Measurements from ENCODE around the gene SSU72. TPM values are rescaled to one million over a fixed set of nuclear protein-coding genes. Genes with fewer than 3 reads are reported as not detected.

Gene SSU72
- total RNA-seq, 1 donor from 2014 or later = 104 TPM

GRCh38 chr1:1554550-1554925 lies 20.1 kb downstream of the SSU72 start:
- Histone ChIP-seq H3K27ac (replicated peaks) (no peak overlapping the region), H3K36me3 (no peaks in the 10 kb centered on the region), H3K4me1 (peaks cover 34% of the 10 kb centered on the region), H3K4me3 (no peak overlapping the region), H3K27me3 (ENCODE audit: low read depth) (no peaks in the 10 kb centered on the region), H3K9me3 (replicated peaks) (no peaks in the 10 kb centered on the region)
- intact Hi-C loops (cut with micrococcal nuclease) = no loop called here
- TF ChIP-seq, protein P1, sequence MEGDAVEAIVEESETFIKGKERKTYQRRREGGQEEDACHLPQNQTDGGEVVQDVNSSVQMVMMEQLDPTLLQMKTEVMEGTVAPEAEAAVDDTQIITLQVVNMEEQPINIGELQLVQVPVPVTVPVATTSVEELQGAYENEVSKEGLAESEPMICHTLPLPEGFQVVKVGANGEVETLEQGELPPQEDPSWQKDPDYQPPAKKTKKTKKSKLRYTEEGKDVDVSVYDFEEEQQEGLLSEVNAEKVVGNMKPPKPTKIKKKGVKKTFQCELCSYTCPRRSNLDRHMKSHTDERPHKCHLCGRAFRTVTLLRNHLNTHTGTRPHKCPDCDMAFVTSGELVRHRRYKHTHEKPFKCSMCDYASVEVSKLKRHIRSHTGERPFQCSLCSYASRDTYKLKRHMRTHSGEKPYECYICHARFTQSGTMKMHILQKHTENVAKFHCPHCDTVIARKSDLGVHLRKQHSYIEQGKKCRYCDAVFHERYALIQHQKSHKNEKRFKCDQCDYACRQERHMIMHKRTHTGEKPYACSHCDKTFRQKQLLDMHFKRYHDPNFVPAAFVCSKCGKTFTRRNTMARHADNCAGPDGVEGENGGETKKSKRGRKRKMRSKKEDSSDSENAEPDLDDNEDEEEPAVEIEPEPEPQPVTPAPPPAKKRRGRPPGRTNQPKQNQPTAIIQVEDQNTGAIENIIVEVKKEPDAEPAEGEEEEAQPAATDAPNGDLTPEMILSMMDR (IDR thresholded peaks at IDR 0.05; ENCODE audit: borderline replicate concordance) = no peak
- no peak for DNase-seq

DNA sequence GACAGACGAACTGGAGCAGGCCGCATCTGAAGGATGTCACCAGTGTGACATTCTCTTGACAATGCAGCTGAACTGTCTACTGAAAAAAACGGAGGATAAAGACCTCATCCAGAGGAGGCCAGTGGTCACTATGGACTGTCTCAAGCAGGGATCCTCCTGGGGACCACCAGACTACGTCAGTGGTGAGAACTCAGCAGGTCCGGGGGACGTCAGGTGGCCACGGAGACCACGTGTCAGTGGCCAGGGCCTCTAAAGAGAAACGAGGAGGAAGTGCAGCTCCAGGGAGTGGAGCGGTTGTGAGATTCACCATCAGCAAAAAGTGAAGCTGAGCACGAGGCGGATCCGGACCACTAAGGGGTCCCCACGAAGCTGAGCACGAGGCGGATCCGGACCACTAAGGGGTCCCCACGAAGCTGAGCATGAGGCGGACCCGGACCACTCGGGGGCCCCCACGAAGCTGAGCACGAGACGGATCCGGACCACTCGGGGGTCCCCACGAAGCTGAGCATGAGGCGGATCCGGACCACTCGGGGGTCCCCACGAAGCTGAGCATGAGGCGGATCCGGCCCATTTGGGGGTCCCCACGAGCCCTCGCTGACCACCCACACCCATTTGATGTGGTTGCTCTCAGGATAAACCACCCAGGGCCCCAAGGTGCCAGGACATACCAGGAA lies 20.7 kb downstream of the SSU72 start:
- TF ChIP-seq, protein P1 (IDR thresholded peaks at IDR 0.05; ENCODE audit: borderline replicate concordance) = no peak
- Histone ChIP-seq H3K4me1 (peaks cover 30% of the 10 kb centered on the region), H3K27me3 (ENCODE audit: low read depth) (no peaks in the 10 kb centered on the region), H3K4me3 (no peak overlapping the region), H3K36me3 (no peaks in the 10 kb centered on the region), H3K9me3 (replicated peaks) (no peaks in the 10 kb centered on the region), H3K27ac (replicated peaks) (no peak overlapping the region)
- intact Hi-C loops (cut with micrococcal nuclease) = no loop called here
- DNase-seq = no peak

DNA sequence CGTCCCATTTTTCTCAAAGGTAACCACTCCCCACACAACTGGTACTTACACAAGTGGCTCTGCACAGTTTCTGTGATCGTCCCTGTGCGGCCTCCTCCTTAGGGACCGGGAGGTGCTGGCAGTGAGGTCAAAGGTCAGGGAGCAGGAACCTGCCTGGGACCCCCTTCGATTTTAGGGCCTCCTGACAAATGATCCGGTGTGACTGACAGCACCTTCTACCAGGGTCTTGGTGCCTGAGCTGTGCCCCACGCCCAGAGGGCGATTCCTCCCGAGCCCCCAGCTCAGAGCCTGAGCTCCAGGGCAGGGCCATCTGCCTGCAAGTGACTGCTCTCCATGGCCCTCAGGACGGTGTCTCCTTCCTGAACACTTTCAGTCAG lies 22.4 kb downstream of the SSU72 start:
- peaks cover 30% of the 10 kb centered on the region for H3K4me1 ChIP-seq
- no peaks in the 10 kb centered on the region for H3K27me3 ChIP-seq (ENCODE audit: low read depth)
- no peaks in the 10 kb centered on the region for H3K36me3 ChIP-seq
- intact Hi-C loops (cut with micrococcal nuclease) = no loop called here
- DNase-seq = no peak
- no peaks in the 10 kb centered on the region for H3K9me3 ChIP-seq (replicated peaks)
- H3K4me3 ChIP-seq = no peak overlapping the region
- H3K27ac ChIP-seq (replicated peaks) = no peak overlapping the region
- TF ChIP-seq, protein P1 (IDR thresholded peaks at IDR 0.05; ENCODE audit: borderline replicate concordance) = no peak

- Histone ChIP-seq H3K9me3 (replicated peaks) (no peaks in the 10 kb centered on the region), H3K4me1 (peaks cover 30% of the 10 kb centered on the region)
Observed at GRCh38 chr1:1551524-1552262, 23.0 kb downstream of the SSU72 start.

GRCh38 chr1:1550591-1551432 lies 23.9 kb downstream of the SSU72 start:
- TF ChIP-seq, protein P1 (IDR thresholded peaks at IDR 0.05; ENCODE audit: borderline replicate concordance) = peak; percentile 57
- DNase-seq = no peak
- Histone ChIP-seq H3K4me3 (no peak overlapping the region), H3K4me1 (peaks cover 34% of the 10 kb centered on the region), H3K36me3 (no peaks in the 10 kb centered on the region), H3K27ac (replicated peaks) (peak overlapping the region; percentile 65), H3K9me3 (replicated peaks) (no peaks in the 10 kb centered on the region), H3K27me3 (ENCODE audit: low read depth) (no peaks in the 10 kb centered on the region)
- intact Hi-C loops (cut with micrococcal nuclease) = no loop called here

More at GRCh38 chr1:1551524-1552262, 23.0 kb downstream of the SSU72 start:
- no peaks in the 10 kb centered on the region for H3K27me3 ChIP-seq (ENCODE audit: low read depth)
- H3K27ac ChIP-seq (replicated peaks) = peak overlapping the region; percentile 65
- no peak for DNase-seq
- TF ChIP-seq, protein P1 (IDR thresholded peaks at IDR 0.05; ENCODE audit: borderline replicate concordance) = no peak
- intact Hi-C loops (cut with micrococcal nuclease) = no loop called here
- no peaks in the 10 kb centered on the region for H3K36me3 ChIP-seq
- no peak overlapping the region for H3K4me3 ChIP-seq

All from left ventricle myocardium inferior (tissue), 1 donor.